ENCODE measurements around the gene SIGLEC9. TPM values are rescaled to one million over a fixed set of nuclear protein-coding genes. Genes with fewer than 3 reads are reported as not detected.

The SIGLEC9 gene
- total RNA-seq, 4 donors from 2014 or later: 5.5 to 34.7 (median 11.3) TPM

- TF ChIP-seq CTCF (IDR thresholded peaks at IDR 0.05; ENCODE audit: low read depth): no peak
Measured at GRCh38 chr19:51097166-51097738, 27.5 kb upstream of the SIGLEC9 start.

GRCh38 chr19:51097796-51098195, 26.9 kb upstream of the SIGLEC9 start:
- no peak for TF ChIP-seq CTCF (IDR thresholded peaks at IDR 0.05; ENCODE audit: low read depth)

- no peak for TF ChIP-seq CTCF (IDR thresholded peaks at IDR 0.05; ENCODE audit: low read depth)
Measured at GRCh38 chr19:51098365-51099046, 26.2 kb upstream of the SIGLEC9 start.

- TF ChIP-seq CTCF (IDR thresholded peaks at IDR 0.05; ENCODE audit: low read depth): no peak
Measured at GRCh38 chr19:51099047-51099382, 25.7 kb upstream of the SIGLEC9 start.

GRCh38 chr19:51100601-51101000, 24.1 kb upstream of the SIGLEC9 start:
- no peak for TF ChIP-seq CTCF (IDR thresholded peaks at IDR 0.05; ENCODE audit: low read depth)

GRCh38 chr19:51101171-51101865, 23.4 kb upstream of the SIGLEC9 start:
- TF ChIP-seq CTCF (IDR thresholded peaks at IDR 0.05; ENCODE audit: low read depth): no peak

GRCh38 chr19:51102991-51103390, 21.7 kb upstream of the SIGLEC9 start:
- TF ChIP-seq CTCF (IDR thresholded peaks at IDR 0.05; ENCODE audit: low read depth): no peak
